ENCODE data around the gene SLC9C2.

Gene SLC9C2

GRCh38 chr1:173476665-173477285 lies 126.1 kb downstream of the SLC9C2 start:
- peak overlapping the region; percentile 93 for H3K27ac ChIP-seq
- TF ChIP-seq CTCF (conservative IDR thresholded peaks at IDR 0.05) = no peak

GRCh38 chr1:173476197-173476664 lies 126.6 kb downstream of the SLC9C2 start:
- TF ChIP-seq CTCF (conservative IDR thresholded peaks at IDR 0.05) = no peak
- peak overlapping the region; percentile 93 for H3K27ac ChIP-seq

GRCh38 chr1:173475564-173476196 lies 127.2 kb downstream of the SLC9C2 start:
- H3K27ac ChIP-seq = peak overlapping the region; percentile 93
- TF ChIP-seq CTCF (conservative IDR thresholded peaks at IDR 0.05) = no peak

- H3K27ac ChIP-seq = peak overlapping the region; percentile 93
These were observed 128.0 kb downstream of the SLC9C2 start for GRCh38 chr1:173474780-173475421.

- no peak for TF ChIP-seq CTCF (conservative IDR thresholded peaks at IDR 0.05)
- peak overlapping the region; percentile 93 for H3K27ac ChIP-seq
These were observed 128.6 kb downstream of the SLC9C2 start for GRCh38 chr1:173474097-173474779.

GRCh38 chr1:173473599-173474011 lies 129.3 kb downstream of the SLC9C2 start:
- H3K27ac ChIP-seq = peak overlapping the region; percentile 93
- TF ChIP-seq CTCF (conservative IDR thresholded peaks at IDR 0.05) = no peak

GRCh38 chr1:173470608-173471007 lies 132.3 kb downstream of the SLC9C2 start:
- no peak for TF ChIP-seq CTCF (conservative IDR thresholded peaks at IDR 0.05)
- H3K27ac ChIP-seq = no peak overlapping the region
